IMR-90 (cell line): ENCODE measurements around the gene CACNA1D. TPM values are rescaled to one million over a fixed set of nuclear protein-coding genes. Genes with fewer than 3 reads are reported as not detected.
A peak's percentile ranks its signal among the peaks of the same experiment; 100 is the strongest.

Experiments used
- ATAC-seq: fragments of 200-7000 bp; cut with Tn5 transposase; 2 replicates; pipeline ENCODE4 v1.9.1; 2020; ENCODE audit warnings: low read depth, mild to moderate bottlenecking, moderate library complexity
- BruUV-seq: library from RNA; stranded (reverse); fragments of 400-500 nt; replicated peaks from 2 replicates; lab custom pipeline; 2021; lab: Mats Ljungman, UMichigan
- CTCF ChIA-PET: fragments of 300-600 bp; formaldehyde crosslinking; extraction: SDS; loops from one replicate; lab custom pipeline; 2021; ENCODE audit warnings: antibody characterized with exemption; lab: Yijun Ruan, JAX
- POLR2A ChIA-PET: fragments of 300-600 bp; sonication (Branson Sonifier 250); formaldehyde crosslinking; loops from one replicate; lab custom pipeline; 2022; ENCODE audit warnings: antibody characterized with exemption; ENCODE audit not compliant: unreplicated experiment; lab: Charles Lee
- DNase-seq: peaks from one replicate; pipeline ENCODE4 v3.0.0; 2013
- H2AFZ ChIP-seq: replicated peaks from 2 replicates; pipeline ENCODE3; 2013; ENCODE audit warnings: low read length, mild to moderate bottlenecking; ENCODE audit not compliant: poor library complexity
- H2AK5ac ChIP-seq: 2 replicates; pipeline ENCODE4 v1.6.1; 2013; ENCODE audit warnings: low read depth, low read length, inconsistent platforms
- H2AK9ac ChIP-seq: replicated peaks from 2 replicates; pipeline ENCODE3; 2013; ENCODE audit warnings: mild to moderate bottlenecking, low read depth, low read length, moderate library complexity; ENCODE audit not compliant: poor library complexity
- H2BK120ac ChIP-seq: 2 replicates; pipeline ENCODE4 v1.6.1; 2013; ENCODE audit warnings: low read depth, low read length, inconsistent platforms
- H2BK15ac ChIP-seq: 3 replicates; pipeline ENCODE4 v1.6.1; 2013; ENCODE audit warnings: low read depth, low read length, inconsistent platforms
- H2BK20ac ChIP-seq: 2 replicates; pipeline ENCODE4 v1.6.1; 2013; ENCODE audit warnings: low read depth, mild to moderate bottlenecking, inconsistent platforms, low read length, moderate library complexity
- H2BK5ac ChIP-seq: 2 replicates; pipeline ENCODE4 v1.6.1; 2013; ENCODE audit warnings: mild to moderate bottlenecking, low read depth, low read length, inconsistent platforms; ENCODE audit not compliant: poor library complexity, severe bottlenecking
- H3K14ac ChIP-seq: replicated peaks from 2 replicates; pipeline ENCODE4 v1.6.1; 2013; ENCODE audit warnings: low read depth, low read length, inconsistent platforms
- H3K18ac ChIP-seq: 2 replicates; pipeline ENCODE4 v1.6.1; 2013; ENCODE audit warnings: low read depth, low read length, control low read depth
- H3K23ac ChIP-seq: 2 replicates; pipeline ENCODE4 v1.6.1; 2013; ENCODE audit warnings: low read depth, low read length, inconsistent platforms
- H3K27ac ChIP-seq: 2 replicates; pipeline ENCODE4 v1.5.1; 2013; ENCODE audit warnings: mild to moderate bottlenecking, control low read depth, low read length; ENCODE audit not compliant: insufficient read depth
- H3K27me3 ChIP-seq: 2 replicates; pipeline ENCODE4 v1.6.1; 2013; ENCODE audit warnings: low read length; ENCODE audit not compliant: control insufficient read depth, insufficient read depth
- H3K36me3 ChIP-seq: 2 replicates; pipeline ENCODE4 v1.6.1; 2013; ENCODE audit warnings: low read length, mixed read lengths; ENCODE audit not compliant: control insufficient read depth, insufficient read depth
- H3K4ac ChIP-seq: 2 replicates; pipeline ENCODE4 v1.6.1; 2013; ENCODE audit warnings: low read depth, low read length, inconsistent platforms
- H3K4me1 ChIP-seq: 2 replicates; pipeline ENCODE4 v1.6.1; 2013; ENCODE audit warnings: low read length, mixed read lengths; ENCODE audit not compliant: control insufficient read depth, insufficient read depth
- H3K4me2 ChIP-seq: 2 replicates; pipeline ENCODE4 v1.6.1; 2013; ENCODE audit warnings: low read depth, mild to moderate bottlenecking, control low read depth, low read length, moderate library complexity
- H3K4me3 ChIP-seq: 2 replicates; pipeline ENCODE4 v1.5.1; 2013; ENCODE audit warnings: low read depth, mild to moderate bottlenecking, control low read depth, low read length, moderate library complexity; ENCODE audit not compliant: insufficient read depth
- H3K56ac ChIP-seq: 2 replicates; pipeline ENCODE4 v1.6.1; 2013; ENCODE audit warnings: low read length, inconsistent platforms; ENCODE audit not compliant: insufficient read depth; ENCODE audit errors: extremely low read depth
- H3K79me1 ChIP-seq, 2 experiments: 2 replicates each; pipeline ENCODE4 v1.6.1; 2013; ENCODE audit warnings: low read length in 2 of 2, inconsistent platforms in 1 of 2, low read depth in 1 of 2
- H3K9ac ChIP-seq: 2 replicates; pipeline ENCODE4 v1.6.1; 2013; ENCODE audit warnings: low read depth, low read length, control low read depth
- H3K9me1 ChIP-seq: 2 replicates; pipeline ENCODE4 v1.6.1; 2013; ENCODE audit warnings: low read length, inconsistent platforms; ENCODE audit not compliant: insufficient read depth
- H3K9me3 ChIP-seq: 2 replicates; pipeline ENCODE4 v1.6.1; 2013; ENCODE audit warnings: low read length; ENCODE audit not compliant: control insufficient read depth, insufficient read depth
- H4K20me1 ChIP-seq: 2 replicates; pipeline ENCODE4 v1.6.1; 2013; ENCODE audit warnings: low read length, inconsistent platforms; ENCODE audit not compliant: insufficient read depth
- H4K5ac ChIP-seq: 2 replicates; pipeline ENCODE4 v1.6.1; 2013; ENCODE audit warnings: mild to moderate bottlenecking, low read depth, low read length, control low read depth
- H4K8ac ChIP-seq, 2 experiments: 2 replicates each; pipeline ENCODE4 v1.6.1; 2013; ENCODE audit warnings: low read depth in 2 of 2, low read length in 2 of 2, control low read depth in 1 of 2, inconsistent platforms in 1 of 2
- H4K91ac ChIP-seq: 2 replicates; pipeline ENCODE4 v1.6.1; 2013; ENCODE audit warnings: low read depth, low read length, inconsistent platforms; ENCODE audit not compliant: insufficient read depth
- CHD1 ChIP-seq: IDR thresholded peaks from 2 replicates; pipeline ENCODE4 v1.6.1; 2012; ENCODE audit warnings: low read depth, low read length, improper control_type of control experiment
- FOS ChIP-seq: fragments of 150-350 bp; IDR thresholded peaks from 2 replicates; pipeline ENCODE4 v1.6.1; 2016; ENCODE audit warnings: low read depth, low read length
- MAZ ChIP-seq: IDR thresholded peaks from 2 replicates; pipeline ENCODE4 v1.6.1; 2012; ENCODE audit warnings: low read depth, mild to moderate bottlenecking, low read length, improper control_type of control experiment, moderate library complexity, borderline replicate concordance
- MXI1 ChIP-seq: IDR thresholded peaks from 2 replicates; pipeline ENCODE4 v1.6.1; 2012; ENCODE audit warnings: low read depth, mild to moderate bottlenecking, low read length, moderate library complexity, borderline replicate concordance
- NFE2L2 ChIP-seq: fragments of 150-350 bp; IDR thresholded peaks from 2 replicates; pipeline ENCODE4 v1.6.1; 2016; ENCODE audit warnings: low read depth, mild to moderate bottlenecking, low read length
- POLR2A ChIP-seq: IDR thresholded peaks from 2 replicates; pipeline ENCODE4 v1.6.1; 2012; ENCODE audit warnings: mild to moderate bottlenecking, low read depth, low read length
- RAD21 ChIP-seq: IDR thresholded peaks from 2 replicates; pipeline ENCODE4 v1.6.1; 2012; ENCODE audit warnings: low read length, improper control_type of control experiment
- RCOR1 ChIP-seq: IDR thresholded peaks from 2 replicates; pipeline ENCODE4 v1.6.1; 2012; ENCODE audit warnings: mild to moderate bottlenecking, low read length, improper control_type of control experiment; ENCODE audit not compliant: insufficient replicate concordance
- RFX5 ChIP-seq: IDR thresholded peaks from 2 replicates; pipeline ENCODE4 v1.8.0; 2012; ENCODE audit warnings: low read depth, mild to moderate bottlenecking, low read length, moderate library complexity
- SMC3 ChIP-seq: fragments of 150-350 bp; IDR thresholded peaks from 2 replicates; pipeline ENCODE4 v1.6.1; 2016; ENCODE audit warnings: low read depth, mild to moderate bottlenecking, antibody characterized with exemption, low read length, moderate library complexity
- WGBS, 2 experiments: methylation state at CpG; one replicate each; pipeline versions ENCODE4 v1.1.5 to v1.1.7; 2013; ENCODE audit warnings: missing lambda C conversion rate in 2 of 2; ENCODE audit not compliant: insufficient read length in 1 of 2; ENCODE audit errors: extremely low coverage in 2 of 2; 5-methylcytosine and 5-hydroxymethylcytosine counted together
- dilution Hi-C: fragments of 300-500 bp; cut with HindIII; formaldehyde crosslinking; loops from one replicate; pipeline ENCODE4 v1.14.3; 2018; ENCODE audit warnings: low sequenced_read_pairs; ENCODE audit not compliant: unreplicated experiment
- in situ Hi-C: fragments of 300-500 bp; cut with MboI; formaldehyde crosslinking; loops from 3 replicates; pipeline ENCODE4 v1.14.3; 2019; ENCODE audit warnings: low sequenced_read_pairs, inconsistent platforms, mixed read lengths
- intact Hi-C: fragments of 100-400 bp; cut with micrococcal nuclease; formaldehyde crosslinking; loops from 2 replicates; pipeline ENCODE4 v1.10.0; 2022
- polyA plus RNA-seq, 3 experiments: library from polyadenylated mRNA; depleted of rRNA; stranded (reverse); fragments of >200 nt; gene quantifications; 2 replicates each; pipeline ENCODE4 v1.2.3, GENCODE V29; 2012; ENCODE audit warnings: low replicate concordance in 1 of 3
- total RNA-seq: library from RNA; depleted of rRNA; stranded (reverse); fragments of >200 nt; gene quantifications from 2 replicates; pipeline ENCODE4 v1.2.3, GENCODE V29; 2012
- TF ChIP-seq, protein P1 (sequence below): conservative IDR thresholded peaks from 2 replicates; pipeline ENCODE4 v1.5.1; 2012; ENCODE audit warnings: mild to moderate bottlenecking, low read depth, low read length, improper control_type of control experiment
- TF ChIP-seq, protein P2 (sequence below): fragments of 150-350 bp; IDR thresholded peaks from 2 replicates; pipeline ENCODE4 v1.6.1; 2017; ENCODE audit warnings: mild to moderate bottlenecking, antibody characterized with exemption, low read length, low read depth

Gene CACNA1D
- total and polyA plus RNA-seq, 2 of the 4 experiments (the other 2 are of a cell fraction), result 0.07 TPM; not detected in 1

DNA sequence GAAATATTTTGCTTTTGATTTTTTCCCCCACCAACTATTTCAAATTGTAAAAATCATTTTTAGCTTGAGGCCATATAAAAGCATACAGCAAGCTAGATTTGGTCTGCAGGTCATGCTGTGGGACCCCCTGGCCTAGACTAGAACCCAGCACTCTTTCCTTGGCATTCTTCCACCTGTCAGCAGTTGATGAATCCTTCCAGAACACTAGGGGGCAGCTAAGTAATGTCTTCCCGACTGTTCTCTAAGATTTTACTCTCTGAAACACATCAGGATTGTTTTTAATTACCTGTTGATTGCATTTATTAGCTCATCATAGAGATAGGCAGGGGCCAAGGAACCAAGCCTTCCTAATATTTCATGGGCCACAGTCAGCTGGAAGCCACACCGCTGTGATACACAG is 174.5 kb downstream of the CACNA1D start:
- H2BK20ac ChIP-seq, result no peak overlapping the region
- no peak overlapping the region for H4K5ac ChIP-seq
- H3K23ac ChIP-seq, result no peak overlapping the region
- H3K9me3 ChIP-seq, result no peaks in the 10 kb centered on the region
- H4K8ac ChIP-seq, result no peak overlapping the region
- ChIA-PET POLR2A (no interaction called here), CTCF (interaction anchor here (0.8 kb wide), 1 partner anchor 27 kb away, joined by 3 read pairs; no protein-coding TSS in a partner anchor)
- H4K91ac ChIP-seq, result no peak overlapping the region
- intact Hi-C loops (no loop called here), in situ Hi-C loops (no loop called here), dilution Hi-C loops (no loop called here)
- H3K4me3 ChIP-seq, result no peak overlapping the region
- no peak overlapping the region for H3K9ac ChIP-seq
- no peaks in the 10 kb centered on the region for H3K4me1 ChIP-seq
- ATAC-seq (no peak), DNase-seq (no peak)
- no peak overlapping the region for H3K56ac ChIP-seq
- no peak overlapping the region for H2AK5ac ChIP-seq
- no peak overlapping the region for H2BK120ac ChIP-seq
- H2BK15ac ChIP-seq, result no peak overlapping the region
- no peak overlapping the region for H2BK5ac ChIP-seq
- H3K27me3 ChIP-seq, result peaks cover 6% of the 10 kb centered on the region
- no peak overlapping the region for H2AFZ ChIP-seq
- H3K18ac ChIP-seq, result no peak overlapping the region
- H3K36me3 ChIP-seq, result no peaks in the 10 kb centered on the region
- no peak overlapping the region for H3K4ac ChIP-seq
- WGBS, 2 experiments, result 17% methylated on average over 1 of the region's 2 CpGs; no CpG with 5 or more reads in 1 of the 2 experiments
- H3K14ac ChIP-seq, result no peak overlapping the region
- H2AK9ac ChIP-seq, result no peak overlapping the region
- no peak overlapping the region for H3K4me2 ChIP-seq
- no peaks in the 10 kb centered on the region for H3K79me1 ChIP-seq
- H3K27ac ChIP-seq, result no peak overlapping the region
- no TSS peak for BruUV-seq
- no peaks in the 10 kb centered on the region for H3K9me1 ChIP-seq
- TF ChIP-seq POLR2A (no peak), CHD1 (no peak), FOS (no peak), MAZ (no peak), RFX5 (no peak), NFE2L2 (no peak), SMC3 (no peak), MXI1 (no peak), RCOR1 (no peak), RAD21 (0 out of 2 replicates have a peak, but pooled peaks have one; percentile 2)
- TF ChIP-seq, protein P1, sequence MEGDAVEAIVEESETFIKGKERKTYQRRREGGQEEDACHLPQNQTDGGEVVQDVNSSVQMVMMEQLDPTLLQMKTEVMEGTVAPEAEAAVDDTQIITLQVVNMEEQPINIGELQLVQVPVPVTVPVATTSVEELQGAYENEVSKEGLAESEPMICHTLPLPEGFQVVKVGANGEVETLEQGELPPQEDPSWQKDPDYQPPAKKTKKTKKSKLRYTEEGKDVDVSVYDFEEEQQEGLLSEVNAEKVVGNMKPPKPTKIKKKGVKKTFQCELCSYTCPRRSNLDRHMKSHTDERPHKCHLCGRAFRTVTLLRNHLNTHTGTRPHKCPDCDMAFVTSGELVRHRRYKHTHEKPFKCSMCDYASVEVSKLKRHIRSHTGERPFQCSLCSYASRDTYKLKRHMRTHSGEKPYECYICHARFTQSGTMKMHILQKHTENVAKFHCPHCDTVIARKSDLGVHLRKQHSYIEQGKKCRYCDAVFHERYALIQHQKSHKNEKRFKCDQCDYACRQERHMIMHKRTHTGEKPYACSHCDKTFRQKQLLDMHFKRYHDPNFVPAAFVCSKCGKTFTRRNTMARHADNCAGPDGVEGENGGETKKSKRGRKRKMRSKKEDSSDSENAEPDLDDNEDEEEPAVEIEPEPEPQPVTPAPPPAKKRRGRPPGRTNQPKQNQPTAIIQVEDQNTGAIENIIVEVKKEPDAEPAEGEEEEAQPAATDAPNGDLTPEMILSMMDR, result peak; percentile 21; the same call in 1 of the 2 replicates
- TF ChIP-seq, protein P2, sequence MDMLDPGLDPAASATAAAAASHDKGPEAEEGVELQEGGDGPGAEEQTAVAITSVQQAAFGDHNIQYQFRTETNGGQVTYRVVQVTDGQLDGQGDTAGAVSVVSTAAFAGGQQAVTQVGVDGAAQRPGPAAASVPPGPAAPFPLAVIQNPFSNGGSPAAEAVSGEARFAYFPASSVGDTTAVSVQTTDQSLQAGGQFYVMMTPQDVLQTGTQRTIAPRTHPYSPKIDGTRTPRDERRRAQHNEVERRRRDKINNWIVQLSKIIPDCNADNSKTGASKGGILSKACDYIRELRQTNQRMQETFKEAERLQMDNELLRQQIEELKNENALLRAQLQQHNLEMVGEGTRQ, result no peak
- no peaks in the 10 kb centered on the region for H4K20me1 ChIP-seq
